Upper lobe of left lung (tissue), 4 donors: ENCODE data around the gene NSD1.

Experiments
- POLR2A ChIP-seq, 4 donors: fragments of 450-650 bp; IDR thresholded peaks; one replicate each; pipeline ENCODE4 v1.5.1; 2016 to 2017; ENCODE audit warnings: antibody characterized with exemption in 4 of 4, mild to moderate bottlenecking in 2 of 4
- POLR2AphosphoS5 ChIP-seq, 2 donors: sonication (generic); formaldehyde crosslinking; IDR thresholded peaks; one replicate each; pipeline ENCODE4 v1.5.1; 2017; ENCODE audit warnings: antibody characterized with exemption in 2 of 2
- TF ChIP-seq, protein P1 (sequence below), 6 experiments: fragments of 450-650 bp in 4 of 6; fragments of 200-600 bp in 2 of 6; sonication (generic) in 2 of 6; IDR thresholded peaks; one replicate each; pipeline ENCODE4 v1.5.1; 2016 to 2019; ENCODE audit warnings: antibody characterized with exemption in 6 of 6

DNA sequence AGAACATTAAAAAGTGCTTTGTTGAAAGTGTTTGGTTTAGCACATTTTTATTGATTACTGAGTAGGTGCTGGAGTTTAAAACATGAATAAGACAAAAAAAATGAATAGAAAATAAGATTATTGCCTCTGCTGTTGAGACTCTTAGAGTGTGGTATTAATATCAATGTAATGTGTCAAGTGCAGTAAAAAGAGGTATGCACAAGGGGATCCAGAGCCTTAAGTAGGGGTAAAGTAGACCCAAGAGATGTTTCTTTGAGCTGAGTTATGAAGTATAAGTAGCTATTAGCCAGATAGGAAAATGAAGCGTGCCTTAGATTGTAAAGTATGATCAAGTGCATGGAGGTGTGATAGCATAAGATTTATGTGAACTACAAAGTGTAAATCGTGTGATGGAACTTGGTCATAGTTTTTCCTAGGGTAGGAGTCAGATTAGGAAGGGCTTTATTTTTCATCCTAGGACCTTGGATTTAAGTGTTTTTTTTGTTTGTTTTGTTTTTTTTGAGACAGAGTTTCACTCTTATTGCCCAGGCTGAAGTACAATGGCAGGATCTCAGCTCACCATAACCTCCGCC is 45.2 kb downstream of the NSD1 start:
- TF ChIP-seq, protein P1, sequence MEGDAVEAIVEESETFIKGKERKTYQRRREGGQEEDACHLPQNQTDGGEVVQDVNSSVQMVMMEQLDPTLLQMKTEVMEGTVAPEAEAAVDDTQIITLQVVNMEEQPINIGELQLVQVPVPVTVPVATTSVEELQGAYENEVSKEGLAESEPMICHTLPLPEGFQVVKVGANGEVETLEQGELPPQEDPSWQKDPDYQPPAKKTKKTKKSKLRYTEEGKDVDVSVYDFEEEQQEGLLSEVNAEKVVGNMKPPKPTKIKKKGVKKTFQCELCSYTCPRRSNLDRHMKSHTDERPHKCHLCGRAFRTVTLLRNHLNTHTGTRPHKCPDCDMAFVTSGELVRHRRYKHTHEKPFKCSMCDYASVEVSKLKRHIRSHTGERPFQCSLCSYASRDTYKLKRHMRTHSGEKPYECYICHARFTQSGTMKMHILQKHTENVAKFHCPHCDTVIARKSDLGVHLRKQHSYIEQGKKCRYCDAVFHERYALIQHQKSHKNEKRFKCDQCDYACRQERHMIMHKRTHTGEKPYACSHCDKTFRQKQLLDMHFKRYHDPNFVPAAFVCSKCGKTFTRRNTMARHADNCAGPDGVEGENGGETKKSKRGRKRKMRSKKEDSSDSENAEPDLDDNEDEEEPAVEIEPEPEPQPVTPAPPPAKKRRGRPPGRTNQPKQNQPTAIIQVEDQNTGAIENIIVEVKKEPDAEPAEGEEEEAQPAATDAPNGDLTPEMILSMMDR (IDR thresholded peaks at IDR 0.05), result no peak
- TF ChIP-seq POLR2AphosphoS5 (IDR thresholded peaks at IDR 0.05) (no peak), POLR2A (IDR thresholded peaks at IDR 0.05) (no peak)
